CD4-positive, alpha-beta T cell treated with Interleukin-17A for 1 hour (primary cell): ENCODE results near the gene GPN2.
"Not testable (repeated sequence)": the region's sequence is repeated elsewhere in the genome, so short reads cannot be mapped to it uniquely, and the experiment has no call there.

Experiments used
- DNase-seq: peaks from one replicate; pipeline ENCODE4 v3.0.0-alpha.2; 2020

GPN2 gene

GRCh38 chr1:26856604-26857469 is 33.2 kb downstream of the GPN2 start:
- no peak for DNase-seq

DNA sequence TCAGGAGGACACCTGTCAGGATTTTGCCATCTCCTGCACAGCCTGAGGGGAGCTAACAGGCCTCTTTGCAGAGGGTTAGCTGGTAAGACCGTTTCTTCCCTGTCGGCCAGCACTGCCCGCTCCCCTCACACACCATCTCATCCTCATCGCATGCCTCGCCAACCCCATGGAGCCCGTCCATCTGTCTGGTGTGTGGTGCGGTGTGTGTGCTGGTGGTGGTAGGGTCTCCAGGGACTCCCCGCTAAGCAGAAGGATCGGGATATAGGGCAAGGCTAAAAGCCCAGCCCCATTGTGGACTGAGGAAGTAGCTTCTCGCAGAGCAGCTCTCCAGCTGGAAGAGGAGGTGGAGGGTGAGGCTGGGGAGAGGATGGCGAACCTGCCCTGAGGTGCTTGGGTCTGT is 33.9 kb downstream of the GPN2 start:
- DNase-seq = no peak

DNA sequence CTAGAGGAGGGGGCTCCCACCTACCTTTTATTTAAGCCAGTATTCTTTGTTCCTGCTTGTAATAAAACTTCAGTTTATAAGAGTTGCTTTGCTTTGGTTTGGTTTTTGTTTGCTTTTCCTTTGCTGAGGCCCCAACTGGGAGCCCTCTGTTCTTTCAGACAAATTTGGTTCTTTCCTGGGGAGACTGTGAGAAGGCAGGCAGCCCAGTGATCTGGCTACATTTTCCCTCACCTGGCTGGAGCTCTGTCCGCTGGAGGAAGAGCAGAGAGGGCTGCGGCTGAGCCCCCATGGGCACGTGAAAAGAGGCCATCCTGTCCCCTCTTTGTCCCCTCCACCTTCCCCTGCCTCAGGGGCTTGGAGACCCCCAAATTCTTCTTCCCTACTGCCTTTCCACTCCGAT is 34.4 kb downstream of the GPN2 start:
- DNase-seq = no peak

- no peak for DNase-seq
Measured at GRCh38 chr1:26854906-26855305, 35.2 kb downstream of the GPN2 start.

- no peak for DNase-seq
Measured at GRCh38 chr1:26853600-26853999, 36.5 kb downstream of the GPN2 start.

GRCh38 chr1:26853156-26853555 is 36.9 kb downstream of the GPN2 start:
- peak; percentile 83 for DNase-seq

DNA sequence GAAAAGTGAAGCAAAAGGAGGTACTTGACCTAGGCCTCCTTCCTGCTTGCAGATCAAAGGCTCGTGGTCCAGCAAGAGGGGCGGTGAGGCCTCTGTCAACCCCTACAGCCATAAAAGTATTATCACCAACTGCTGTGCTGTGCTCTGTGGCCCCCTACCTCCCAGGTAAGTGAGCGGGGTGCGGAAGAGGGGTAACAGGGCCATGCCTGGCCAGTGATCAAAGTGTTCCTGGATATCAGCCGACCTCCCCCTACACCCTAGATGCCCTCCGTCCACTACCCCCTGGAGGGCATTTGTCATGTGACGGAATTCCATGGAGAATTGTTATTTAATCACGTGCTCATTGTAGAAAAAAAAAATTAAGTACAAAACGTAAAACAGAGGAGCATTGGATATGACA is 37.4 kb downstream of the GPN2 start:
- no peak for DNase-seq

- no peak for DNase-seq
Measured at GRCh38 chr1:26851106-26851684, 38.9 kb downstream of the GPN2 start.

GRCh38 chr1:26848941-26849774 is 40.9 kb downstream of the GPN2 start:
- DNase-seq = no peak

GRCh38 chr1:26848499-26848898 is 41.6 kb downstream of the GPN2 start:
- DNase-seq = no peak

GRCh38 chr1:26847826-26848225 is 42.3 kb downstream of the GPN2 start:
- not testable (repeated sequence) for DNase-seq

DNA sequence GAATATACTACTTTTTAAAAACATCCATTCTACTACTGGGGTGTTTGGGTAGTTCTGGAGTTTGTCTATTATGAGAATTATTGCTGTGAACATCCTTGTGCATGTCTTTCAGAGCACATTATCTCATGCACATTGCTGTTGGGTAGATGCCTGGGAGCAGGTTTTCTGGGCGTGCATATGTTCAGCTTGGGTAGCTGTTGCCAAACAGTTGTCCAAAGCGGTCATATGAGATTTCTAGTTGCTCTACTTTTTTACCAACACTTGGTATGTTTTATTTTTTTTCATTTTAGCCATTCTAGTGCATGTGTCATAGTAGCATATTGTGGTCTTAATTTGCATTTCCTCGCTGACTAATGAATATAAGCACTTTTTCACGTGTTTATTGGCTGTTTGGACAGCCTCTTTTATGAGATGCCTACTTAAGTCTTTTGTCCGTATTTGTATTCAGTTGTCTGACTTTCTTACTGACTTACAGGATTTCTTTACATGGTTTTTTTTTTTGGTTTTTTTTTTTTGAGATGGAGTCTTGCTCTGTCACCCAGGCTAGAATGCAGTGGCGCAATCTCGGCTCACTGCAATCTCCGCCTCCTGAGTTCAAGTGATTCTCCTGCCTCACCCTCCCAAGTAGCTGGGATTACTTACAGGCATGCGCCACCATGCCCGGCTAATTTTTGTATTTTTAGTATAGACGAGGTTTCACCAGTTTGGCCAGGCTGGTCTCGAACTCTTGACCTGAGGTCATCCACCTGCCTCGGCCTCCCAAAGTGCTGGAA is 45.5 kb downstream of the GPN2 start:
- DNase-seq = no peak

- DNase-seq = no peak
Measured at GRCh38 chr1:26839779-26840178, 50.3 kb downstream of the GPN2 start.

DNA sequence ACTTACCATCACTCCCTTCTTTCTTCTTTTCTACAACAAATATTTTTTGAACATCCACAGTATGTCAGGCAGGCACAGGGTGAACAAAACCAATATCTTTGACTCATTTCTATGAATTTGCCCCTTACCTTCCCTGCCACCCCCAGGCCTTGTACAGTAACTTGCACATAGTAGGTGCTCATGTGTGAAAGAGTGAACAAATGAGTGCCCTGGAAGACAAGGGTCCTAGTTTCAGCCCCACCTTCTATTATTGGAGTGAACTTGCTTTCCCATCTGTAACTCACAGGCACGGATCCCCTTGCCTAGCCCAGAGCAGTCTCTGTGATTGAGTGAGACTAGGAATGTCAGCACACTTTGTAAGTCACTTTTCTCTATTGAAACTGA is 50.8 kb downstream of the GPN2 start:
- DNase-seq = no peak

DNA sequence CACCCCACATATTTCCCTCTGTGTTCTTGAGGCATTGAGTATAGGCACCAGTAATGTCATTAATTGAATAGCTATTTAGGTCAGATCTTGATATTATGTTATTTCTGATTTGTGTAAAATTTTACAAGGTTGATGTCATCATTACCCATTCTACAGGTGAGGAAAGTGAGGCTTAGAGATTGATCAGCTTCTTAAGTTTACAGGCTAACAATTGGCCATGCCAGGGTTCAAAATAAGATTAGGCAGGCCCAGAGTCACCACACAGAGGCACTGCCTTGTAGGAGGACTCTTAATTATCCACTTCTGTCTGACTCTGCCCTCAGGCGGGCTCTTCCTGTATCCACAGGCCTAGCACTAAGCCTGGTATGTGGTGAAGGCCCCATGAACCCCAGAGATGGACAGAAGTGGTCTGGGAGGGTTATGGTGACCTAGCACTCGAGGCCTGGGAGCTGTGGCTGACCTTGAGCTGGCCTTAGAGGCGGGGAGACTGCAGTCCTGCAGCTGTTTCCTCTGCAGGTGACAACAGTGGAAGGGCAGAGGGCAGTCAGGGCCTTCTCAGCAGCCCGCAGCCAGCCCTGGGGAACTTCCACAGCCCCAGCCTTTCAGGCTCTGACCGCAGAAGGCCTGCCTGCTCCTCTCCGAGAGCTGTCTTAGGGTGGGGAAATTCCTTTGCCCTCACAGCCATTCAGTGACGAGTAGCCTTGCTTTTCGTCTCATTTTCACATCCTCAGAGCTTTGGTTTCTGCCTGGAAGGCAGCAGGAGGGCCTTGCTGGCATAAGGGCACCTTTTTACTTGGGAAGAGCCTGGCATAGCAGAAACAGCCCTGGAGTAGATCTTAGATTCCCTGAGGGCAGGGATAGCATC is 51.4 kb downstream of the GPN2 start:
- DNase-seq = peak; percentile 83

DNA sequence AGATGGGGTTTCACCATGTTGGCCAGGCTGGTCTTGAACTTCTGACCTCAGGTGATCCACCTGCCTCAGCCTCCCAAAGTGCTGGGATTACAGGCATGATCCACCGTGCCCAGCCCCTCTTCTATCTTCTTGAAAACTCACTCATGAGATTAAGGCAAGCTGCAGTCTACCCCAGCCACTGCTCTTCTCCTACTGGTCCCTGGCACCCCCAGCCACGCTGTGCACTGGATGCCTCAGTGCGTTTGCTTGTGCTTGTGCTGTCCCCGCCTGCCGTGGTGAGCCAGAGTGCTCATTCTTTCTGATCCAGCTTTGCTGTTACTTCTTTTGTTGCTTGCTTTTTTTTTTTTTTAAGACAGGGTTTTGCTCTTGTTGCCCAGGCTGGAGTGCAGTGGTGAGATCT is 52.4 kb downstream of the GPN2 start:
- DNase-seq = not testable (repeated sequence)

- DNase-seq = peak; percentile 97
Measured at GRCh38 chr1:26833432-26834405, 56.4 kb downstream of the GPN2 start.

- no peak for DNase-seq
Measured at GRCh38 chr1:26832249-26832960, 57.7 kb downstream of the GPN2 start.

DNA sequence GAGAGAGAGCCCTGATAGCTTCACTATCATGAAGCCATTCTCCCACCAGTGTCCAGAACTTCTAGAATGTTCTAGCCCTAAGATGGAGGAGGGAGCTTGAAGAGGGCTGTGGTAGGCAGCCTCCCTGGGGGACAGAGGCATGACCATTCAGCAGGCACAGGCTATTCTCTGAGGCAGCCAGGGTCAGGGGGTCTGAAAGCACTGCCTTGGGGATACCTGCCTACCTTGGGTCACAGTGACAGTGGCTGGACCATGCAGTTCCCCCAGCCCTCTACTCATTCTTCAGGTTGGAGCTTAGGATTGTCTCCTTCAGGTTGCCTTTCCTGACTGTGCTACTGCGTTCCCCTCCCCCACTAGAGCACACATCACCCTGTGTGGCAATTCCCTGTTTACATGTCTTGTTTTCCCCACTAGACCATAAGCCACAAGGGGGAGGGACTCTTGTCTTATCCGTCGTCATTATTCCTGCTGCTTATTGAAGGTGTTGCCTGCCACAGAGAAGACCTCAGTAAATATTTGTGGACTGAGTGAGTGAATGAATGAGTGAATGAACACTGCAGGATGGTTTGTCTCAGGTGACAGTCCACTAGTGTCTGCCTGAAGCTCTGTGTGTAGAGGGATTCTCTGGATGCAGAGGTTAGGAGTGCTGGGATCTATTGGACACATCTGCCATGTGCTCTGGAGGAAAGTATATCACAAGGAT is 58.4 kb downstream of the GPN2 start:
- DNase-seq = peak; percentile 62
